GM12892 (cell line): Measurements from ENCODE around the gene MAPK14.

Source experiments
- DNase-seq: peaks from one replicate; pipeline ENCODE4 v3.0.0; 2011; ENCODE audit not compliant: insufficient read length
- FAIRE-seq: peaks from 2 replicates; lab custom pipeline; 2011; peaks lifted over from hg19 to GRCh38; lab: Jason Lieb, UNC
- POLR2A ChIP-seq: IDR thresholded peaks from 2 replicates; pipeline ENCODE4 v1.6.1; 2011; ENCODE audit warnings: low read depth, low read length, control low read depth
- POLR2AphosphoS5 ChIP-seq: IDR thresholded peaks from 2 replicates; pipeline ENCODE4 v1.6.1; 2011; ENCODE audit warnings: low read depth, low read length, control low read depth
- TAF1 ChIP-seq: IDR thresholded peaks from 2 replicates; pipeline ENCODE4 v1.6.1; 2011; ENCODE audit warnings: low read depth, mild to moderate bottlenecking, control low read depth, low read length, borderline replicate concordance

MAPK14 gene

DNA sequence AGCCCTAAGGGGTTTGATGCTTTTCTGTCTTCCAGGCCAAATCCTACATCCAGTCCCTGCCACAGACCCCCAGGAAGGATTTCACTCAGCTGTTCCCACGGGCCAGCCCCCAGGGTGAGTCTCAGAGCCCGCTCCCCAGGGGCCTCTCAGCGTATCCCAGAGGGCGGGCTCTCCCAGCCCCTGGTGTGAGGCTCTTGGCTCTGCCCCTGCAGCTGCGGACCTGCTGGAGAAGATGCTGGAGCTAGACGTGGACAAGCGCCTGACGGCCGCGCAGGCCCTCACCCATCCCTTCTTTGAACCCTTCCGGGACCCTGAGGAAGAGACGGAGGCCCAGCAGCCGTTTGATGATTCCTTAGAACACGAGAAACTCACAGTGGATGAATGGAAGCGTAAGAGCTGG is 111.1 kb downstream of the MAPK14 start:
- DNase-seq = no peak
- no peak for FAIRE-seq
- no peak for TF ChIP-seq TAF1

- TF ChIP-seq POLR2AphosphoS5 = no peak
- no peak for TF ChIP-seq TAF1
- TF ChIP-seq POLR2A = no peak
- DNase-seq (no peak), FAIRE-seq (no peak)
Measured at GRCh38 chr6:36139431-36139830, 111.8 kb downstream of the MAPK14 start.

DNA sequence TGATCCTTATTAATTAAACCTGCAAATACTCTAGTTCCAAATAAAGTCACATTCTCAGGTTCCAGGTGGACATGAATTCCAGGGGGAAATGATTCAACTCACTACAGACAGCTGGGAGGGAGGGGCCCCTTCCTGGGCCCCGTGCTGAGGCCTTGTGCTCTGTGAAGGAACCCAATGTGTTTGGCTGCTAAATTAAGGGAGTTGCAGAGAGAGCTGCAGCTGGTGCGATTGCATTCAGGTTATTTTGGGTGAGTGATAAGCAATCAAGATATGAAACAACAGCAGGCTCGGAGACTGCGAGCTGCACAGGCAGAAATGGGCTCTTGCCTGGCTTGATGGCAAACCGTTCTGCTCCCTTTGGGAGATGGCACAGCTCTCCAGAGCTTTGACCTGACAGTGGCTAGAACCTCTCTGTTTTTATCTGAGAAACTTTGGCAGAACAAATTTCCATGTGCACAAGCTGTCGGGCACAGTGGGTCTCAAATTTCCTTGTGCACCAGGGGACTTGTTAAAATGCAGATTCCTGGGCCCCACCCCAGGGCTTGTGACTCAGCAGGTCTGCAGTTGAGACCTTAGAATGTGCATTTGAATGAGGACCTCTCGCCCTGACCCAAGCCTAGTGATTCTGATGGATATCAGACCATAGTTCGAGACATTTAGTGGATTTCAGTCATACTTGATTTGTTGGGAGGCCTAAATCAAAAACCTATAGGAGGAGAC is 112.5 kb downstream of the MAPK14 start:
- no peak for TF ChIP-seq POLR2A
- TF ChIP-seq POLR2AphosphoS5 = no peak
- TF ChIP-seq TAF1 = no peak
- no peak for FAIRE-seq

DNA sequence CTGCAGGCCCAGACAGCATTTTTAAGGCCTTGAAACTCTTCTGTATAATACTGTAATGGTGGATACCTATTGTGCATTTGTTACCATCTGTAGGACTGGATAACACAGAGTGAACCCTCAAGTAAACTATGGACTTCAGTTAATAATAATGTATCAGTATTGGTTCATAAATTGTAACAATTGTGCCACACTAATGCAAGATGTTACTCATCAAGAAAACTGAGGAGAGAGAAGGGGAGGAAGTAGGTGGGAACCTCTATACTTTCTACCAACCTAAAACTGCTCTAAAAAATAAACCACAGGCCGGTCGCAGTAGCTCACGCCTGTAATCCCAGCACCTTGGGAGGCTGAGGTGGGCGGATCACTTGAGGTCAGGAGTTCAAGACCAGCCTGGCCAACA is 113.5 kb downstream of the MAPK14 start:
- no peak for FAIRE-seq
- DNase-seq = no peak
- TF ChIP-seq TAF1 = no peak

More for the DNA sequence above, 112.5 kb downstream of the MAPK14 start:
- no peak for DNase-seq

- TF ChIP-seq POLR2AphosphoS5 (no peak), POLR2A (no peak), TAF1 (no peak)
- FAIRE-seq (no peak), DNase-seq (no peak)
Measured at GRCh38 chr6:36141961-36142360, 114.4 kb downstream of the MAPK14 start.

- FAIRE-seq (no peak), DNase-seq (no peak)
- TF ChIP-seq POLR2A = no peak
- no peak for TF ChIP-seq TAF1
- TF ChIP-seq POLR2AphosphoS5 = no peak
Measured at GRCh38 chr6:36142971-36143838, 115.6 kb downstream of the MAPK14 start.

DNA sequence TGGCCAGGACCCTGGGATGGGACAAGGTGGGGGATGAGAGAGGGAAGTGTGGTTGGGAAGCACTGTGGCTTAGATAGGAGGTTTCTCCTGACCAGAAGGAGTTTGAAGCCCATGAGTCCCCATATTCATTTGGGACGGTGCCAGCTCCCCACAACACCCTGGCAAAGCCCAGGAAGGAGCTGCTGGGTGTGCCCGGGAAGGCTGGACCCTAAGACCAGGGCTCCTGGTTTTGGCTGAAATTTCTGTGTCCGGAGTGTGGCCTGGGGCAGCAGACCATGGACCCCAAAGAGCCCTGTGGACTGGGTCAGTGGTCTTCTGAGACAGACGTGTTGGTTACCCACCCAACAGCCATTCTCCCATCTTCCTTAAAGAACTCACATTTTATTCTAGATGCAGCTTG is 117.9 kb downstream of the MAPK14 start:
- DNase-seq (no peak), FAIRE-seq (no peak)
- no peak for TF ChIP-seq POLR2AphosphoS5
- TF ChIP-seq TAF1 = no peak
- TF ChIP-seq POLR2A = no peak

DNA sequence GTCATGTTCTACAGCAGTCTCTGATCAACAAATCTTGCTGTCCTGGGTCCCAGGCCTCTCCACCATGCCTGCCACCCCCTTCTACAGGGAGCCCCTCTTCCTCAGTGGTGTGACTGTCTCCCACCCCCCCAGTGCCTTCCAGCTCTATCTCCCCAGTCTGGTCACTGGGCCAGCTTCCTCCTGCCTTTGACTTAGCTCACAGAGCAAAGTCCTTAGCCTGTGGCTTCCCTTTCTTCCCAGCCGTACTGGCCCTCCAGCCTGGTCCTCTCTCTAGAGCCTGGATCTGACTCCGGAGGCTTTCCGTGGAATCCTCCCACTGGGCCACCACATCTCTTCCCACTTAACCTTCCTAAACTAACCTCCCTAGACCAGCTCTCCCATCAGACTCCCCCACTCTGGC is 119.7 kb downstream of the MAPK14 start:
- no peak for DNase-seq
- TF ChIP-seq TAF1 (no peak), POLR2AphosphoS5 (no peak)
- FAIRE-seq = no peak

DNA sequence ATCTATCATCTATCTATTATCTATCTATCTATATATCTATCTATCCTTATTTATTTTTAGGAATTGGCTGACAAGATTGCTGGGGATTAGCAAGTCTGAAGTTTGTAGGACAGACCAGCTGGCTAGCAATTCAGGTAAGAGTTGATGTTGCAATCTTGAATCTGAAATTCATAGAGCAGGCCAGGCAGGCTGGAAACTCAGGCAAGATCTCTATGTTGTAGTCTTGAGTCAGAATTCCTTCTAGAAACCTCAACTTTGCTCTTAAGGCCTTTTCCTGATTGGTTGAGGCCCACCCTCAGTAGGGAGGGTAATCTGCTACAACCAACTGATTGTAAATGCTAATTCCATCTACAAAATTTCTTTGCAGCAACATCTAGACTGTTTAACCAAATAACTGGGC is 121.9 kb downstream of the MAPK14 start:
- TF ChIP-seq POLR2A = no peak
- no peak for TF ChIP-seq TAF1
- TF ChIP-seq POLR2AphosphoS5 = no peak

GRCh38 chr6:36150283-36150682 is 122.7 kb downstream of the MAPK14 start:
- no peak for DNase-seq
- no peak for FAIRE-seq
- no peak for TF ChIP-seq TAF1
- TF ChIP-seq POLR2A = no peak
- TF ChIP-seq POLR2AphosphoS5 = no peak

More for the DNA sequence above, 121.9 kb downstream of the MAPK14 start:
- DNase-seq (no peak), FAIRE-seq (no peak)

DNA sequence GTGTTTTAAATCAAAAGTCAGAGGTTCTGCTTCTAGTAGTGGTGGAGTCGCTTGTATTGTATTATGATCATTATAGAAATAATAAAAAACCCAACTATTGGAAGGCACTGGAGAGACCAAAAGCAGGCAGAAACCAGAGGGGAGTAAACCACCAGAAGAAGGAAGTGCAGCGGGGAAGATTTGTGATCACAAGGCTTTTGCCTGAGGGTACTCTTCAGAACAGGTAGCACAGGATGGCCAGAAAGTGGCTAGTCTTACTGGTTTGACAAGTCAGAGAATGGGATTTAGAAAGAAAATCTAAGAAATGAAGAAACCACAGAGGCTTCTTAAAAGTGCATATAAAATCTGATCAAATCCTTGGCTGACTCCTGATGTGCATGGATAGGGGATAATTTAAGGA is 126.7 kb downstream of the MAPK14 start:
- TF ChIP-seq POLR2AphosphoS5 (no peak), TAF1 (no peak), POLR2A (no peak)
- no peak for FAIRE-seq
- no peak for DNase-seq

- FAIRE-seq (no peak), DNase-seq (no peak)
- TF ChIP-seq TAF1 (no peak), POLR2AphosphoS5 (no peak), POLR2A (no peak)
Measured at GRCh38 chr6:36155662-36156061, 128.1 kb downstream of the MAPK14 start.
